ENCODE data around the gene IAH1.
"Not testable (repeated sequence)": the region's sequence is repeated elsewhere in the genome, so short reads cannot be mapped to it uniquely, and the experiment has no call there.

IAH1 gene

DNA sequence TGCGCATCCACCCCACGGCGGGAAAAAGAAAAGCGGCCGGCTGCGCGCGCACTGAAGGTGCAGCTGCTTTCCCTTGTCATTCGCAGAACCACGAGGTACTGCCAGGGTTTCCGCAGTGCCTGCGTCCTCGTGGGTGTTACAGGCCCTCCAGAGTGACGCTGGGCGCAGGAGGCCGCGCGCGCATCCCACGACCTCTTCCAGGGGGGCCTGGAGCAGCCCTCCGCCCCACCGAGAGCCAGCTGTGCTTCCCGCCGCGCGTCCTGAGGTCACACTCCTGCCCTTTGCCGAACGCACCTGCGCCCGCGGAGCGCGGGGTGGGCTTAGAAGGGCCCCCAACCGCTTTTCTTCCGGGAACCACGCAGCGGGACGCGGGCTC lies 378 bp upstream of the IAH1 start:
- peak; percentile 56 for DNase-seq

DNA sequence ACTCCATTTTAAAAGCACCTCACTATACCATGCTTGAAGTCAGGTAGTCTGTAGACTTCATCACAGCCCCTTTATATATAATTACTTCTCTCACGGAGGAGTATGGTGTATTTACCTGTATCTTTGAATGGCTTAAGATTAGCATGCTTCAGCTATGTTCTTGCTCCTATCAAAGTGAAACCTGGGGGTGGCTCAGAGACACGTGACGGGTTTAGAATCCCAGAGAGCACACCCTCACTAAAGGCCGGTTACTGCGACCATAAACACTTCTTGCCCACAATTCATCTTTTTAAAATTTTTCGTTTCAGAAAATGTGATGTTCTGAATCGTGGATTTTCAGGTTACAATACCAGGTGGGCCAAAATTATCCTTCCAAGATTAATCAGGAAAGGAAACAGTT lies 3.6 kb downstream of the IAH1 start:
- no peak for DNase-seq

- no peak for DNase-seq
These were observed 4.2 kb downstream of the IAH1 start for GRCh38 chr2:9478526-9478925.

DNA sequence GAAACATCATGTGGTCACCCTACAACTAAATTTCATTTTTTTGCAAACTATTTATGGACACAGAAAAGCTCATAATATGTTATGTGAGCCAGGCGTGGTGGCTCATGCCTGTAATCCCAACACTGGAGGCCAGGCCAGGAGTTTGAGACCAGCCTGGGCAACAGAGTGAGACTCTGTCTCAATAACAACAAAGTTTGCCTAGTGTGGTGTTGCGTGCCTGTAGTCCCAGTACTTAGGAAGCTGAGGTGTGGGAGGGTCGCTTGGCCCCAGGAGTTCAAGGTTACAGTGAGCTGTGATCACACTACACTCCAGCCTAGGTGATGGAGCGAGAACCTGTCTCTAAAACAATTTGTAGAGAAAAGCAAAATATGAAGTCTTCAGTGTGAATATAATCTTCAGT lies 5.8 kb downstream of the IAH1 start:
- DNase-seq: no peak

DNA sequence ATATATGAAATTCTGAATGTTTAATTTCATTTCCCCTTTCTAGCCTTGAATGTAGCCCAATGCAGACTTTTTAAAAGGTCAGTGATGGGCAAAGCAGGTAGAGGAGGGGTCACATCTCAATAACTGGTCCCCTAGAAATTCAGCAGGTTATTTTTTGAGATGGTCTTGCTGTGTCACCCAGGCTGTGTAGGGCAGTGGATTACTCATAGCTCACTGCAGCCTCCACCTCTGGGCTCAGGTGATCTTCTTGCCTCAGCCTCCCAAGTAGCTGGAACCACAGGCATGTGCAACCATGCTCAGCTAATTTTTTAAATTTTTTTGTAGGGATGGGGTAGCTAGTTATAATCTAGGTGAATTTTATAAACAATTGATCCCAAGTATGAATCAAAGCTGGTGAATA lies 8.8 kb downstream of the IAH1 start:
- no peak for DNase-seq

DNA sequence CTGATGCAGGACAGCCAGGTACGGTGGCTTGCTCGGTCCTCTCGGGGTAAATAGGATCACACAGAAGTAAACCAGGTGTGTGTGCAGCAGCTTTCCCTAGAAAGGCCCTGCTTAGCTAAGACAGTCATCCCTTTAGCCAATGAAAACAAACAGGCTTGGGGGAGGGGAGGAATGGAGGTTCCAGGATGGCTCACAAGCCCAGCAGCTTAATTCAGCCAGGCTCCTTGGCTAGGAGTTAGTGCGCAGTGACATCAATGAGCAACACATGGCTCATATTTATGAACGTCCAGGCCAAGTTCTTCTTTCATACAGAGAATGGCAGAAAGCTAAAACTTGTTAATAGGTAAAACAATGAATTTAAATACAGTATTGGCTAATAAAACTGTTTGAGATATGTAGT lies 10.2 kb downstream of the IAH1 start:
- no peak for DNase-seq

DNA sequence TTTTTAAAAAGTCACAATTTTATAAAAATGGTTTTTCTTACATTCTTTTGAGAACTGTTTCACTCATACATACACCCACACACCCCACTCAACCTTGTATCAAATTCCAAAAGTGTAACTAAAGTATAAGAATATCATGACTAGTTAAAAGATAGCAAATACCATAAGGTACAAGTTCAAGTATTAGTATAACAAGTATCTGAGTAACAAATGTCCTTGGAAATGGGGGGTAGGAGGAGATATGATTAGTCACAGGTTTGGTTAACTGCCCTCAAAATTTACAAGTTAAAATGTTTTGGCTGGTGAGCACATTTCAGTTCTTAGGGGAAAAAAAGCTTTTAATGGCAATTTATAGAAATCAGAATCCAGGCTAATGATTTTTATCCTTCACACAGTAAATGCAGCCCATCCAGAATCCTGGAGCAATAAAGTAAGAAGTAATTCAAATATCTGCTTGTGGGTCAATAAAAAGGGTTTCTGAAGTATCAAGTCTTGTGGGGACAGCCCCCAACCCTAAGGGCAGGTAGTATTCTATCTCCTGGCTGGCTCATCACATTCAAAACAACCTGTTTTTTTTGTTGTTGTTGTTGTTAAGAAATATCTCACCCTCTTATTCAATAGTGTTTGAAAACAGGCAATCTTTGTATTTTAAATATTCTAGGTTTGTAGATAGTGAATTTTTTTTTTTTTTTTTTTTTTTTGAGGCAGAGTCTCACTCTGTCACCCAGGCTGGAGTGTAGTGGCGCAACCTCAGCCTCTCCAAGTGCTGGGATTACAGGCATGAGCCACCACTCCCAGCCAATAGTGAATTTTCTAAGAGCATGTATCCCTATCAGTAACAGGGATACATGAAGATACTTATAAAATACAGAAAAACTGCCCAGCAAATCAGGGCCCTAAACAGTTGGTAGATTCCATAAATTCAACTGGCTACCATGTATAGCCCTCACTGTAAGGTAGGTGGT lies 14.5 kb downstream of the IAH1 start:
- DNase-seq: no peak

DNA sequence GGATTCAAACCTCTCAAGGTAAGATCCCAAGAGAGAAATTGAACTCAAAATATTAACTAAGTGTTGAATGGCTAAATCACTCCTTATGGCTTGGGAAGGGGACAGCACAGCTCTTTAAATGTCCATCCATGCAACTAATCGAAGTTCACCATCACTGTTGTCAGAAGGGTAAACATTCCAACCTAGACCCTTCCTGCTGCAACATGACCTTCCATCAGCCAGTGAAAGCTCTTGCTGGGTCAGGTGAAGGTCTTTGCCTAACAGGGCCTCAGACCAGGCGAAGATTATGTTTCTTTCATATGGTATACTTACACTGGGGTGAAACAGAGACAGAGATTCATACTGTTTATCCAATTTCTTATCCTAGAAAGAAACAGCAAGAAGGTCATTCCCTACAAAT lies 16.4 kb downstream of the IAH1 start:
- no peak for DNase-seq

DNA sequence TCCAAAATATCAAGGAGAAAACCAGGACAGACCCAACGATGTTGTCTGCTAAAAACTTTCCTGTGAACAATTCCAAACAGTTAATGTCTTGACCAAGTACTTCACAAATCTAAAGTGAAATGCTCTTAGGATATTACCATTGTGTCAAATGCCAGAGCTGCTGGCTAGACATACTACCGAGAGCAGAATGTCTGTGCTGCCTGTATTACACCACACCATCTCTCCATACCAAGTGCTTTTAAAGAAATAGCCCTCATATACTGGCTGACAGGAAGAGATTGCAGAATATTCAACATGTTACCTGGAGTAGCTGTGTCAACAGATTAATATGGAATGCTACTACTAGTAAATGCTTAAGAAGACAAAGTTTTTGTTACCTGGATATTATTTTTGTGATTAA lies 18.6 kb downstream of the IAH1 start:
- no peak for DNase-seq

DNA sequence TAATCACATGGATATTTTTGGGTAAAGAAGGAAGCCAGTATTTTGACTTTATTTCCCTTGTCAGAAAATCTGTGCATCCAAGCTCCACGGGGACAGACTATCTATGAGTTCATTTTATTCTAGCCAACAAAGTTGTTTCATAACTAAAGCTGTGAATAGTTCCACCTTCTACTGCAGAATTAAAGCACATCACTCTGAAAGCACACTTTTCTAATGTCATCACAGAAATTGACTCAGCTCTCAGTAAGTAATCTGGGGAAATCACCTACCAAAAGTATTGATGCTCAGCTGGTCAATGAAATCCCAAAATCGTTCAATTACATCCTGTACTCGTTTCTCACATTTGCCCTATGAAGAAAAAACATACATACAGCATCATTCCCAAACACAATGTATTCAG lies 19.1 kb downstream of the IAH1 start:
- DNase-seq: no peak

GRCh38 chr2:9494081-9494480 lies 19.7 kb downstream of the IAH1 start:
- DNase-seq: no peak

DNA sequence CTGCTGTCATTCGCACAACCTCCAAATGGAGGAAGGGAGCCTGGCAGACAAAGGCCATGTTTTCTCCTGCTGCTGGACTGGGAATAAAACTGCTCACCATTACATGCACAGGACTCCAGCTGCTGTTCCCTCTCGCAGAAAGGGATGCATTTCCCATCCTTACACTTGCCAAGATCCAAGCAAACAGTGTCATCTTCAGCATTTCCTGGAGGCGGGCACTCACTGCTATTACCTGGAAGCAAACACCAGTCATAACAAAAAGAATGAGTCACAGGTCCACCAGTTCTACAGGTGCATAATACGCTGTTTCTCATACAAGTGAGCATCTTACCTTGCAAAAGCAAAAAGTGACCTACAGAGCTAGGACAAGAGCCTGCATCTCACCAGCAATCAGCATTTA lies 22.7 kb downstream of the IAH1 start:
- no peak for DNase-seq

DNA sequence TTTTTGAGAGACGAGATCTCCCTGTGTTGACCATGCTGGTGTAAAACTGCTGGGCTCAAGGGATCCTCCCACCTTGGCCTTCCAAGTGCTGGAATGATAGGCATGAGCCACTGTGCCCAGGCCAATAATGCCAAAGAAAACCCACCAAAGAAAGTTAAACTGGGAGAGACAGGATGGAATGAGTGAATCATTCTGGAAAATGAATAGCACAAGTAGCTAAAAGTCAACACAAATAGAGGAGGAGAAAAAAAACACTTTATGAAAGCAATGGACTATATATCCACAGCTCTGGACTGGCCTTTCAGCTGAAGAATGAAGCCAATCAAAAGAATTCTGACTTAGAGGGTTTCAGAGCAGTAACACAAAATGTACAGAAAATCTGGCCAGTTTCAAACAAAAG lies 23.9 kb downstream of the IAH1 start:
- DNase-seq: no peak

GRCh38 chr2:9508931-9509330 lies 34.6 kb downstream of the IAH1 start:
- DNase-seq: no peak

DNA sequence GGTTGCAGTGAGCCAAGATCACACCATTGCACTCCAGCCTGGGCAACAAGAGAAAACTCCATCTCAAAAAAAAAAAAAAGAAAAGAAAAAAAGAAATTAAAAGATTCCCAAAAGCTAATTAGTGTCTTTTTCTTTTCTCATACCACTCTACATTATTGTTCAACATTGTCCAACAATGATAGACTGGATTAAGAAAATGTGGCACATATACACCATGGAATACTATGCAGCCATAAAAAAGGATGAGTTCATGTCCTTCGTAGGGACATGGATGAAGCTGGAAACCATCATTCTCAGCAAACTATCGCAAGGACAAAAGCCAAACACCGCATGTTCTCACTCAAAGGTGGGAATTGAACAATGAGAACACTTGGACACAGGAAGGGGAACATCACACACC lies 39.6 kb downstream of the IAH1 start:
- DNase-seq: not testable (repeated sequence)

GRCh38 chr2:9517118-9517782 lies 42.9 kb downstream of the IAH1 start:
- no peak for DNase-seq

DNA sequence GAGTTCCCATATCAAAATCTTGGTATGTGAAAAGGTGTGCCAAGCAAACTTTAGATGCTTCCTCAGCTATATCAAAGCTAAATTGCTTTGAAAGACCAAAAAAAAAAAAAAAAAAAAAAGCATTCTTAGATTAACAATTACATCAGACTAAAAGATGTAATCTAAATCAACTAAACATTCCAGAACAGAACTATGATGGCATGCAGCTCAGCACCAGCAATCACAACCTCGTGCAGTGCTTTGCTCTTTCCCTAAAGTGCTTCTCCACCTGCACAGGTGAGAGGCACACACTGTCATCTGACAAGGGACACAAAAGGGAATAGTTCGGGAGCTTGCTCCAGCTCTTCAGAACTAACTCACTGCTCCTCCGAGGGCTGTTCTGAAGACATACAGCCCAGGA lies 43.8 kb downstream of the IAH1 start:
- no peak for DNase-seq

- DNase-seq: no peak
These were observed 44.4 kb downstream of the IAH1 start for GRCh38 chr2:9518780-9519179.

DNA sequence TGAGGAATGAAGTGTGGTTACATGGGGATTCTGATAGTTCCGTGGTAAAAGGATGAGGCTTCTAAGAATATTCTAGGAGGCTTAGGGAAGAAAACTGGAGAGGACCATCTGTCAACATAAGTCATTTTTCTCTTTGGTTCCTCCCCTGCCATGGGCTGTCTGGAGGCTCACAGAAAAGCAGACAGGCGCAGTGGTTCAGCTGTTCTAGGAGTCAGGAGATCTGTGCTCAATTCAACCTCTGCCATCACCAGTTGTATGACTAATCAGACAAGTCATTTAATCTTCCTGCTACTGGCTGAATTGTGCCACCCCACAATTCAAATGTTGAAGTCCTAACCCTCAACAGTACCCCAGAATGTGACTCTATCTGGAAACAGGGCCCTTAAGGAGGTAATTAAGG lies 44.9 kb downstream of the IAH1 start:
- no peak for DNase-seq

DNA sequence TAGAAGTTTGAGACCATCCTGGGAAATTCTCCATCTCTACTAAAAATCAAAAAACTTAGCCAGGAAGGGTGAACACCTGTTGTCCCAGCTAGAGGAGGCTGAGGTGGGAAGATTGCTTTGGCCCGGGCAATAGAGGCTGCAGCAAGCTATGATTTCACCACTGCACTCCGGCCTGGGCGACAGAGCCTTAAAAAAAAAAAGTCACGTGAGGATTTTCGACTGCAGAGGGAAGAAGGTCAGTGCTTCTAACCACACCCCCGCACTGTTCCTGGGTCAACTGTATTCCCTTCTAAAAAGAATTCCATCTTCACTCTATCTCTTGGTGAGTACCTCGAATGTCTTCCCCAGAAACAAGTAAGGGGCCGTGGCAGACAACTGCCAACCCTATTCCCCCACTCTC lies 49.9 kb downstream of the IAH1 start:
- no peak for DNase-seq

DNA sequence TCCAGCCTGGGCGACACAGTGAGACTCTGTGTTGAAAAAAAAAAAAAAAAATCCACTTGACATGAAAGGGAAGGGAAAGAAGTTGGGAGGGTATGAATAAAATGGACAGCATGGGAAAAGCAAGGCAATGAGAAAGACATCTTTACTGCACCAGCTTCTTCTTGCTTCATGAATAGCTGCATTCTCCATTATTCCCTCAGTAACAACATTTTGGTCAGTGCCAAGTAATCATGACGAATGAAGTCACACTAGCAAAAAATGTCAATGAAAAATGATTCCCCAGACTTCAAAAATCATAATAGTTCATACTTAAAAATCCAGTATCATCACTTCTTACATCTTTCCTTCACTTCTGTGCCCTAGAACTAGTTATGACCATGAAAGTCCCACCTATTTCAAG lies 50.9 kb downstream of the IAH1 start:
- no peak for DNase-seq

DNA sequence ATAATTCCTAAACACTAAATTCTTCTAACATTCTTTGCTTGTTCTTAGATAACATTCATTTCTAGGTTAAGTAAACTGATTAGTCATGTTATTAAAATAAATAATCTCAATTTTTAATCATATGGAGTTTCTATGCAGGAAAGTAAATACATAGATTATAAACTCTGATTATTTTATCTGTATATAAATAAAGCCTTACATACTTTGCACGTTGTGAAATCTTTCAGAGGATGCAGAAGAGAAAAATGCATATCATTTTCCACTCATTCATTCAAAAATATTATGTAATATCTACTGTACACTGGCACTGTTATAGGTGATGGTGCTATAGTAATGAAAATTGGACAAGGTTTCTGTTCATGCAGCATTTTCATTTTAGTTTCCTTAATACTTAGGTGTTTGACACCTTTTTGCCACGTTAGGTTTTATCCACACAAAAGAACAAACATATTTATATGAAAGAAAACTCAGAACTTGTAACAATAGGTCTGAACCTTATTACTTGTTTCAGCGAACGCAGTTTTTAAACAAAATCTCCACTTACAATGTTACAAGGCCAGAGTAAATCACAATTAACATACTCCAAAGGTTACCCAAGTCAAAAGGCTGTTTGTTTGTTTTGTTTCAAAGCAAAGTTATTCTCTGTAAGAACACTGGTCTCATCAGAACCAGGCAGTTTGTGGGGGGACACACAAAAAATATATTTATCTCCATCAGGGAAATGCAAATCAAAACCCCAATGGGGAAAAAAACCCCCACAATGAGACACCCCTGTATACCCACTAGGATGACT lies 53.8 kb downstream of the IAH1 start:
- no peak for DNase-seq

DNA sequence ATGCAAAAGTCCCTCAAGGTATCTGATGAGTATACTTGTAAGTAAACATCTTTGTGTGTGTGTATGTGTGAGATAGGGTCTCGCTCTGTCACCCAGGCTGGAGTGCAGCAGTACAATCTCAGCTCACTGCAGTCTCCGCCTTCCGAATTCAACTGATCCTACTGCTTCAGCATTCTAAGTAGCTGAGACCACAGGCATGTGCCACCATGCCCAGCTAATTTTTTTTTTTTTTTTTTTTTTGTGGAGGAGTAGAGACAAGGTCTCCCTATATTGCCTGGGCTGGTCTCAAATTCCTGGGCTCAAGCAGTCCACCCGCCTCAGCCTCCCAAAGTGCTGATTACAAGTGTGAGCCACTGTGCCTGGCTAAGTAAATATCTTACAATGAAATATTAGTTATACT lies 58.1 kb downstream of the IAH1 start:
- no peak for DNase-seq

GRCh38 chr2:9533663-9534062 lies 59.3 kb downstream of the IAH1 start:
- no peak for DNase-seq
